ENCODE measurements around the gene ITPR1. TPM values are rescaled to one million over a fixed set of nuclear protein-coding genes. Genes with fewer than 3 reads are reported as not detected.

The ITPR1 gene
- polyA plus RNA-seq, 1 donor, result 12.7 TPM

- peaks cover 3% of the 10 kb centered on the region for H3K36me3 ChIP-seq (ENCODE audit: control insufficient read depth, insufficient read depth, low read length)
- no peaks in the 10 kb centered on the region for H3K27me3 ChIP-seq (ENCODE audit: control insufficient read depth, insufficient read depth, low read length)
- no peaks in the 10 kb centered on the region for H3K9me3 ChIP-seq (ENCODE audit: control insufficient read depth, low read depth, low read length)
- no peak for DNase-seq
- no peak overlapping the region for H3K4me3 ChIP-seq (ENCODE audit: low read length)
- no peaks in the 10 kb centered on the region for H3K4me1 ChIP-seq (ENCODE audit: control insufficient read depth, insufficient read depth, low read length)
- 76% methylated on average over 3 of the region's 8 CpGs for WGBS (ENCODE audit: insufficient coverage, low lambda C conversion rate)
- no peak overlapping the region for H3K27ac ChIP-seq (ENCODE audit: low read length)
Observed at GRCh38 chr3:4665197-4665596, 172.0 kb downstream of the ITPR1 start.

- peaks cover 6% of the 10 kb centered on the region for H3K36me3 ChIP-seq (ENCODE audit: control insufficient read depth, insufficient read depth, low read length)
- H3K27ac ChIP-seq (ENCODE audit: low read length), result no peak overlapping the region
- 75% methylated on average over 1 of the region's 2 CpGs for WGBS (ENCODE audit: insufficient coverage, low lambda C conversion rate)
- no peaks in the 10 kb centered on the region for H3K27me3 ChIP-seq (ENCODE audit: control insufficient read depth, insufficient read depth, low read length)
- no peaks in the 10 kb centered on the region for H3K4me1 ChIP-seq (ENCODE audit: control insufficient read depth, insufficient read depth, low read length)
- no peak for DNase-seq
- no peak overlapping the region for H3K4me3 ChIP-seq (ENCODE audit: low read length)
- H3K9me3 ChIP-seq (ENCODE audit: control insufficient read depth, low read depth, low read length), result no peaks in the 10 kb centered on the region
Observed at GRCh38 chr3:4666071-4666470, 172.9 kb downstream of the ITPR1 start.

- no peak for DNase-seq
- peaks cover 4% of the 10 kb centered on the region for H3K36me3 ChIP-seq (ENCODE audit: control insufficient read depth, insufficient read depth, low read length)
- H3K4me1 ChIP-seq (ENCODE audit: control insufficient read depth, insufficient read depth, low read length), result no peaks in the 10 kb centered on the region
- H3K9me3 ChIP-seq (ENCODE audit: control insufficient read depth, low read depth, low read length), result no peaks in the 10 kb centered on the region
- no peak overlapping the region for H3K4me3 ChIP-seq (ENCODE audit: low read length)
- 67% methylated on average over 1 of the region's 5 CpGs for WGBS (ENCODE audit: insufficient coverage, low lambda C conversion rate)
- H3K27me3 ChIP-seq (ENCODE audit: control insufficient read depth, insufficient read depth, low read length), result no peaks in the 10 kb centered on the region
- no peak overlapping the region for H3K27ac ChIP-seq (ENCODE audit: low read length)
Observed at GRCh38 chr3:4670352-4670751, 177.2 kb downstream of the ITPR1 start.

GRCh38 chr3:4672725-4673275 lies 179.7 kb downstream of the ITPR1 start:
- Histone ChIP-seq H3K4me1 (ENCODE audit: control insufficient read depth, insufficient read depth, low read length) (no peaks in the 10 kb centered on the region), H3K27me3 (ENCODE audit: control insufficient read depth, insufficient read depth, low read length) (no peaks in the 10 kb centered on the region), H3K27ac (ENCODE audit: low read length) (no peak overlapping the region), H3K9me3 (ENCODE audit: control insufficient read depth, low read depth, low read length) (no peaks in the 10 kb centered on the region), H3K36me3 (ENCODE audit: control insufficient read depth, insufficient read depth, low read length) (peaks cover 9% of the 10 kb centered on the region), H3K4me3 (ENCODE audit: low read length) (no peak overlapping the region)
- DNase-seq, result no peak
- no CpG with 5 or more reads among the region's 11 CpGs for WGBS (ENCODE audit: insufficient coverage, low lambda C conversion rate)

GRCh38 chr3:4674216-4674615 lies 181.1 kb downstream of the ITPR1 start:
- Histone ChIP-seq H3K9me3 (ENCODE audit: control insufficient read depth, low read depth, low read length) (no peaks in the 10 kb centered on the region), H3K27me3 (ENCODE audit: control insufficient read depth, insufficient read depth, low read length) (no peaks in the 10 kb centered on the region), H3K36me3 (ENCODE audit: control insufficient read depth, insufficient read depth, low read length) (peaks cover 9% of the 10 kb centered on the region), H3K27ac (ENCODE audit: low read length) (no peak overlapping the region), H3K4me3 (ENCODE audit: low read length) (no peak overlapping the region), H3K4me1 (ENCODE audit: control insufficient read depth, insufficient read depth, low read length) (no peaks in the 10 kb centered on the region)
- no CpG with 5 or more reads among the region's 2 CpGs for WGBS (ENCODE audit: insufficient coverage, low lambda C conversion rate)
- DNase-seq, result no peak

- peaks cover 9% of the 10 kb centered on the region for H3K36me3 ChIP-seq (ENCODE audit: control insufficient read depth, insufficient read depth, low read length)
- H3K9me3 ChIP-seq (ENCODE audit: control insufficient read depth, low read depth, low read length), result no peaks in the 10 kb centered on the region
- H3K27me3 ChIP-seq (ENCODE audit: control insufficient read depth, insufficient read depth, low read length), result no peaks in the 10 kb centered on the region
- no peak overlapping the region for H3K4me3 ChIP-seq (ENCODE audit: low read length)
- WGBS (ENCODE audit: insufficient coverage, low lambda C conversion rate), result no CpG with 5 or more reads among the region's 1 CpG
- H3K27ac ChIP-seq (ENCODE audit: low read length), result no peak overlapping the region
- no peaks in the 10 kb centered on the region for H3K4me1 ChIP-seq (ENCODE audit: control insufficient read depth, insufficient read depth, low read length)
- DNase-seq, result no peak
Observed at GRCh38 chr3:4675704-4676103, 182.6 kb downstream of the ITPR1 start.

- Histone ChIP-seq H3K36me3 (ENCODE audit: control insufficient read depth, insufficient read depth, low read length) (peaks cover 6% of the 10 kb centered on the region), H3K9me3 (ENCODE audit: control insufficient read depth, low read depth, low read length) (no peaks in the 10 kb centered on the region), H3K4me1 (ENCODE audit: control insufficient read depth, insufficient read depth, low read length) (no peaks in the 10 kb centered on the region), H3K27ac (ENCODE audit: low read length) (no peak overlapping the region), H3K27me3 (ENCODE audit: control insufficient read depth, insufficient read depth, low read length) (no peaks in the 10 kb centered on the region), H3K4me3 (ENCODE audit: low read length) (no peak overlapping the region)
- WGBS (ENCODE audit: insufficient coverage, low lambda C conversion rate), result 100% methylated on average over 1 of the region's 10 CpGs
- no peak for DNase-seq
Observed at GRCh38 chr3:4678320-4678719, 185.2 kb downstream of the ITPR1 start.

GRCh38 chr3:4680227-4680691 lies 187.1 kb downstream of the ITPR1 start:
- no peaks in the 10 kb centered on the region for H3K4me1 ChIP-seq (ENCODE audit: control insufficient read depth, insufficient read depth, low read length)
- no peak overlapping the region for H3K4me3 ChIP-seq (ENCODE audit: low read length)
- no peaks in the 10 kb centered on the region for H3K27me3 ChIP-seq (ENCODE audit: control insufficient read depth, insufficient read depth, low read length)
- no peak overlapping the region for H3K27ac ChIP-seq (ENCODE audit: low read length)
- peaks cover 13% of the 10 kb centered on the region for H3K36me3 ChIP-seq (ENCODE audit: control insufficient read depth, insufficient read depth, low read length)
- DNase-seq, result no peak
- WGBS (ENCODE audit: insufficient coverage, low lambda C conversion rate), result no CpG with 5 or more reads among the region's 3 CpGs
- no peaks in the 10 kb centered on the region for H3K9me3 ChIP-seq (ENCODE audit: control insufficient read depth, low read depth, low read length)

GRCh38 chr3:4680871-4681300 lies 187.7 kb downstream of the ITPR1 start:
- no peak for DNase-seq
- WGBS (ENCODE audit: insufficient coverage, low lambda C conversion rate), result no CpG with 5 or more reads among the region's 2 CpGs
- H3K9me3 ChIP-seq (ENCODE audit: control insufficient read depth, low read depth, low read length), result no peaks in the 10 kb centered on the region
- no peak overlapping the region for H3K4me3 ChIP-seq (ENCODE audit: low read length)
- H3K27me3 ChIP-seq (ENCODE audit: control insufficient read depth, insufficient read depth, low read length), result no peaks in the 10 kb centered on the region
- no peaks in the 10 kb centered on the region for H3K4me1 ChIP-seq (ENCODE audit: control insufficient read depth, insufficient read depth, low read length)
- H3K27ac ChIP-seq (ENCODE audit: low read length), result no peak overlapping the region
- peaks cover 16% of the 10 kb centered on the region for H3K36me3 ChIP-seq (ENCODE audit: control insufficient read depth, insufficient read depth, low read length)

- peaks cover 17% of the 10 kb centered on the region for H3K36me3 ChIP-seq (ENCODE audit: control insufficient read depth, insufficient read depth, low read length)
- DNase-seq, result no peak
- no peaks in the 10 kb centered on the region for H3K4me1 ChIP-seq (ENCODE audit: control insufficient read depth, insufficient read depth, low read length)
- H3K9me3 ChIP-seq (ENCODE audit: control insufficient read depth, low read depth, low read length), result no peaks in the 10 kb centered on the region
- no peaks in the 10 kb centered on the region for H3K27me3 ChIP-seq (ENCODE audit: control insufficient read depth, insufficient read depth, low read length)
- H3K4me3 ChIP-seq (ENCODE audit: low read length), result no peak overlapping the region
- H3K27ac ChIP-seq (ENCODE audit: low read length), result no peak overlapping the region
Observed at GRCh38 chr3:4681301-4681700, 188.2 kb downstream of the ITPR1 start.

- Histone ChIP-seq H3K27ac (ENCODE audit: low read length) (no peak overlapping the region), H3K4me3 (ENCODE audit: low read length) (no peak overlapping the region), H3K4me1 (ENCODE audit: control insufficient read depth, insufficient read depth, low read length) (peaks cover 2% of the 10 kb centered on the region), H3K9me3 (ENCODE audit: control insufficient read depth, low read depth, low read length) (no peaks in the 10 kb centered on the region), H3K36me3 (ENCODE audit: control insufficient read depth, insufficient read depth, low read length) (peaks cover 12% of the 10 kb centered on the region), H3K27me3 (ENCODE audit: control insufficient read depth, insufficient read depth, low read length) (no peaks in the 10 kb centered on the region)
- WGBS (ENCODE audit: insufficient coverage, low lambda C conversion rate), result no CpG with 5 or more reads among the region's 1 CpG
- no peak for DNase-seq
Observed at GRCh38 chr3:4684117-4684516, 191.0 kb downstream of the ITPR1 start.

Measured in large intestine (tissue), 3 donors.